ENCODE measurements around the gene SMIM13. TPM values are rescaled to one million over a fixed set of nuclear protein-coding genes. Genes with fewer than 3 reads are reported as not detected.

SMIM13 gene
- total RNA-seq (6.6 TPM), polyA plus RNA-seq (ENCODE audit: insufficient read depth, low read depth, low replicate concordance) (4.0 TPM)
- long read RNA-seq, donor 1, full-length matches to known transcripts = 3 of 3 reads
- long read RNA-seq, donor 1, partial matches to known transcripts = 0 of 3 reads
- long read RNA-seq, donor 1, other reads (novel, unspliced or antisense) = 0 of 3 reads
- long read RNA-seq, donor 2, full-length matches to known transcripts = 7 of 7 reads
- long read RNA-seq, donor 2, partial matches to known transcripts = 0 of 7 reads
- long read RNA-seq, donor 2, other reads (novel, unspliced or antisense) = 0 of 7 reads
- long read RNA-seq, donor 3, full-length matches to known transcripts = 4 of 4 reads
- long read RNA-seq, donor 3, partial matches to known transcripts = 0 of 4 reads
- long read RNA-seq, donor 3, other reads (novel, unspliced or antisense) = 0 of 4 reads
- long read RNA-seq, donor 4, full-length matches to known transcripts = 3 of 3 reads
- long read RNA-seq, donor 4, partial matches to known transcripts = 0 of 3 reads
- long read RNA-seq, donor 4, other reads (novel, unspliced or antisense) = 0 of 3 reads
- long read RNA-seq, donor 5, full-length matches to known transcripts = 1 of 1 reads
- long read RNA-seq, donor 5, partial matches to known transcripts = 0 of 1 reads
- long read RNA-seq, donor 5, other reads (novel, unspliced or antisense) = 0 of 1 reads
- long read RNA-seq, donor 6, full-length matches to known transcripts = 1 of 1 reads
- long read RNA-seq, donor 6, partial matches to known transcripts = 0 of 1 reads
- long read RNA-seq, donor 6, other reads (novel, unspliced or antisense) = 0 of 1 reads
- long read RNA-seq, donor 7, full-length matches to known transcripts = 1 of 2 reads
- long read RNA-seq, donor 7, partial matches to known transcripts = 0 of 2 reads
- long read RNA-seq, donor 7, other reads (novel, unspliced or antisense) = 1 of 2 reads
- long read RNA-seq, donor 8, full-length matches to known transcripts = 2 of 2 reads
- long read RNA-seq, donor 8, partial matches to known transcripts = 0 of 2 reads
- long read RNA-seq, donor 8, other reads (novel, unspliced or antisense) = 0 of 2 reads
- long read RNA-seq, donor 9, full-length matches to known transcripts = 1 of 1 reads
- long read RNA-seq, donor 9, partial matches to known transcripts = 0 of 1 reads
- long read RNA-seq, donor 9, other reads (novel, unspliced or antisense) = 0 of 1 reads
- long read RNA-seq, donor 10, full-length matches to known transcripts = 6 of 6 reads
- long read RNA-seq, donor 10, partial matches to known transcripts = 0 of 6 reads
- long read RNA-seq, donor 10, other reads (novel, unspliced or antisense) = 0 of 6 reads

DNA sequence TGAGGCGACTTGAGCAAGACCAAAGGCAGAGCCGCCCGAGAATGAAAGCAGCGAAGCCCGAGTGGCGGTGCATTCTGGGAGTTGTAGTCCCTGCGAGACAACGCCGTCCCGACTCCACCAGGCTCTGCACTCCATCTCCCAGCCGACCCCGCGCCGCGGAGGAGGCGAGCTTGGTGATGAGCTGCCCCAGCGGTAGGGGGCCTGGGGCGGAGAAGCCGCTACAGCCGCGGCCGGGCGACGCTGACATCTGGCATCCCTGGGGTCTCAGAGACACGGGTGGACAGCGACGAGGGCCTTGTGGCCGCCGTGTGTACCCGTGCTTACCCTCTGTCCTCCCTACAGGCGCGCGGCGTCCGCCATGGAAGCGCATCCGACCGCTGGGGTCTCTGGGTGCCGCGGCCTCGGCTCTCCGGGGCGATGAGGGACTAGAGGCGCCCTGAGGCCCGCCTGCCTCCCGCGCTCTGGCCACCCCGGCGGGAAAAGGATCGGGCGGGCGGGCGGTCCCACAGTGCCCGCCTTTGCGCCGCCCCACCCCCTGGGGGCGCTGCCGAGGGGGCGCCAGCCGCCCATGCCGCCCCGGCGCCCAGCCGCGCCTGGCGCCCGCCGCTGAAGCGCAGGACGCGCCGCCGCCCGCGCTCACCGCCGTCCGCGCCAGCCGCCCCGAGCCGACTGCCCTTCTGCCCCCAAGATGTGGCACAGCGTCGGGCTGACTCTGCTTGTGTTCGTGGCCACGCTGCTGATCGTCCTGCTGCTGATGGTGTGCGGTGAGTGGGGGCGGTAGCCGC lies at the start of gene SMIM13:
Gene SMIM13, plus strand, starts transcription at position 209 of the 785 bp plus-strand sequence. Its CDS starts 480 bp downstream, at position 689.
- peak within 1 kb of the TSS; percentile 73 to 93 (median 74) for H3K9ac ChIP-seq (ENCODE audit: low read length in 3 of 3)
- TF ChIP-seq, protein P1, sequence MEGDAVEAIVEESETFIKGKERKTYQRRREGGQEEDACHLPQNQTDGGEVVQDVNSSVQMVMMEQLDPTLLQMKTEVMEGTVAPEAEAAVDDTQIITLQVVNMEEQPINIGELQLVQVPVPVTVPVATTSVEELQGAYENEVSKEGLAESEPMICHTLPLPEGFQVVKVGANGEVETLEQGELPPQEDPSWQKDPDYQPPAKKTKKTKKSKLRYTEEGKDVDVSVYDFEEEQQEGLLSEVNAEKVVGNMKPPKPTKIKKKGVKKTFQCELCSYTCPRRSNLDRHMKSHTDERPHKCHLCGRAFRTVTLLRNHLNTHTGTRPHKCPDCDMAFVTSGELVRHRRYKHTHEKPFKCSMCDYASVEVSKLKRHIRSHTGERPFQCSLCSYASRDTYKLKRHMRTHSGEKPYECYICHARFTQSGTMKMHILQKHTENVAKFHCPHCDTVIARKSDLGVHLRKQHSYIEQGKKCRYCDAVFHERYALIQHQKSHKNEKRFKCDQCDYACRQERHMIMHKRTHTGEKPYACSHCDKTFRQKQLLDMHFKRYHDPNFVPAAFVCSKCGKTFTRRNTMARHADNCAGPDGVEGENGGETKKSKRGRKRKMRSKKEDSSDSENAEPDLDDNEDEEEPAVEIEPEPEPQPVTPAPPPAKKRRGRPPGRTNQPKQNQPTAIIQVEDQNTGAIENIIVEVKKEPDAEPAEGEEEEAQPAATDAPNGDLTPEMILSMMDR (IDR thresholded peaks at IDR 0.05; ENCODE audit: borderline replicate concordance, extremely low read depth, insufficient read depth) = peak; percentile 41
- intact Hi-C loops (cut with DNase I) = no loop called here
- FAIRE-seq (no peak), DNase-seq (peak; percentile 98 to 99 (median 99))
- H3K4me3 ChIP-seq (ENCODE audit: low read length in 3 of 3) = peak within 1 kb of the TSS; percentile 74 to 91 (median 89)
- no peaks in the 10 kb centered on the region for H3K27me3 ChIP-seq (ENCODE audit: control insufficient read depth, insufficient read depth, low read length)
- no peaks in the 10 kb centered on the region for H3K9me3 ChIP-seq (ENCODE audit: control insufficient read depth in 2 of 3, insufficient read depth in 1 of 3, low read length in 3 of 3)
- H3K4me1 ChIP-seq (ENCODE audit: control insufficient read depth in 2 of 3, insufficient read depth in 2 of 3, low read depth in 1 of 3, low read length in 3 of 3) = peaks cover 3 to 5% (median 4%) of the 10 kb centered on the region in 3 donors
- H3K27ac ChIP-seq (ENCODE audit: low read depth in 2 of 2, low read length in 2 of 2) = peak within 1 kb of the TSS; percentile 93 to 94
- no peaks in the 10 kb centered on the region for H3K36me3 ChIP-seq (ENCODE audit: control insufficient read depth in 2 of 3, insufficient read depth in 3 of 3, low read length in 3 of 3)

DNA sequence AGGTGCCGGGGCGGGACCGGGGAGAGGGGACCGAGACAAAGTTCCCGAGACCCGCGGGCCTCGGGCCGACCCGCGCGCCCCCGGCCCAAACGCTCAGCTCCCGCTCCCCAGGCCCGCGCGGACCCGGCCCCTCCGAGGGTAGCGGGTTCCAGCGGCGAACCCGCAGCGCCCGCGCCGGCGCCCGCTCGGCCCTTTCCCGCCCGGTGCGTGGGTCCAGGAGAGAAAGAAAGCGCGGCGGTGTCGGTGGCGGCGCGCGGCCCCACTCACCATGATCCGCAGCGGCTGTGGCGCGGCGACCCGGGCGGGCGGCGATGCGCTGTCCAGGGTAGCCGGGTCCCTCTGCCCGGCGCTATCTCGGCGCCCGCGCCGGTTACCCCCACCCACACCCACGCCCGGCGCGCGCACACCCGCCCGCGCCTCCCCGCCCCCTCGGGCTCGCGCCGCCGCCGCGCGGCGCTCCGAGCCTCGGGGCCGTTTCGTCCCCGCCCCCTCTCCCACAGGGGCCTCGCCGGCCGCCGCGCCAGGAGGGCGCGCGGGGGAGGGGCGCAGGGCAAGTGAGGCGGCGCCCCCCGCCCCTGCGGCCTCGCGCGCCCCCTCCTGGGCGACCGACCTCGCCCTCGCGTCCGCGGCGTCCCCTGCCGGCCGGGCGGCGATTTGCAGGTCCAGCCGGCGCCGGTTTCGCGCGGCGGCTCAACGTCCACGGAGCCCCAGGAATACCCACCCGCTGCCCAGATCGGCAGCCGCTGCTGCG lies 49.5 kb upstream of the SMIM13 start, which contains the start of gene ELOVL2:
Gene ELOVL2, minus strand, starts transcription at position 345 of the 751 bp plus-strand sequence. Its CDS starts 75 bp downstream, at position 270.
- H3K9me3 ChIP-seq (ENCODE audit: control insufficient read depth in 2 of 3, insufficient read depth in 1 of 3, low read length in 3 of 3) = no peaks in the 10 kb centered on the region
- TF ChIP-seq, protein P1 (IDR thresholded peaks at IDR 0.05; ENCODE audit: borderline replicate concordance, extremely low read depth, insufficient read depth) = peak; percentile 73
- no peaks in the 10 kb centered on the region for H3K27me3 ChIP-seq (ENCODE audit: control insufficient read depth, insufficient read depth, low read length)
- H3K27ac ChIP-seq (ENCODE audit: low read depth in 2 of 2, low read length in 2 of 2) = no peak within 1 kb of the TSS
- FAIRE-seq (no peak), DNase-seq (peak in 4 of 5 donors; percentile 68 to 84 (median 76))
- H3K36me3 ChIP-seq (ENCODE audit: control insufficient read depth in 2 of 3, insufficient read depth in 3 of 3, low read length in 3 of 3) = no peaks in the 10 kb centered on the region
- peak within 1 kb of the TSS in 1 of 3 donors; percentile 16 for H3K9ac ChIP-seq (ENCODE audit: low read length in 3 of 3)
- intact Hi-C loops (cut with DNase I) = no loop called here
- peak within 1 kb of the TSS in 2 of 3 donors; percentile 33 to 44 for H3K4me3 ChIP-seq (ENCODE audit: low read length in 3 of 3)
- H3K4me1 ChIP-seq (ENCODE audit: control insufficient read depth in 2 of 3, insufficient read depth in 2 of 3, low read depth in 1 of 3, low read length in 3 of 3) = peaks cover 0 to 2% (median 0%) of the 10 kb centered on the region in 3 donors

Data from kidney (tissue), 22 donors.